ENCODE data around the gene OLFML3.
"Not testable (repeated sequence)": the region's sequence is repeated elsewhere in the genome, so short reads cannot be mapped to it uniquely, and the experiment has no call there.

Gene OLFML3

DNA sequence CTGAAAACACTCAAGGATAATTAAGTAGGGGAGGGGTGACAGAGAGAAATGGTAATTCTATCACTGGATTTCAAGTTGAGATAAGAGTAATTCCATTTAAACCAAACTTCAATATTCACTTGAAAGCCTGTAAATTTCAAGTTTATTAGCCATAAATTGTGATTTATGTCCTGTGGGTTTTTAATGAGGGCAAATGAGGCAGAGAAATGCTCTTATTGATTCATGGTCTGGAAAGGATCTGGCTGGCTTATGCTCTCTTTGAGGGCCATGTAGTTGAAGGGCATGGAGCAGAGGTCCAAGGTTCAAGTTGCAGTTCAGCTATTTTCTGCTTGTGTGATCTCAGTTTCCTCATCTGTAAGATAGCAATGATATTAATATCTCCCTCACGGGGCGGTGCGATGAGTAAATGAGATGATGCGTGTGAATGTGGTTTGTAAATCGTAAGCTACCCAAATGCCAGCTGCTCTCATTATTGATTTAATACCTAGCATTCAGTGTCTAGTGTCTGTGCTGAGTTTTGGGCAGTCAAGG lies 12.3 kb downstream of the OLFML3 start:
- no peak for DNase-seq (ENCODE audit: low read depth in 2 of 2)

DNA sequence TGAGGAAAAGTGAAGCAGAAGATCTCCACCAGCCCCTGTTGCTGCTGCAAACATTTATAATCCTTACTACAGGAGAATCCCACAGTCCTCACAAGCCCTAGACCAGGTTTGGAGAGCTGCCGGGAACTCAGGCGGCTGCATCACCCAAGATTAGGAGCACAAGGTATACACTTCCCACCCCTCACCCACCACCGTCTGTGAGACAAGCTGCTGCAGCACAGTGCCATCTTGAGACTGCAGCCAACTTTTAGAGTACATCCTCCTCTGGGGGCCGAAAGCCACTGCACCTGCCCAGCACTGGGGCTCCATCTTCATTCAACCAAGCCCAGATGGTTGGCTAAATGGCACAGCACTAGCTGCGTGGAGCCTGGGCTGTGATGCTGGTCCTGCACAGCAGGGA lies 13.8 kb downstream of the OLFML3 start:
- no peak for DNase-seq (ENCODE audit: low read depth in 2 of 2)

DNA sequence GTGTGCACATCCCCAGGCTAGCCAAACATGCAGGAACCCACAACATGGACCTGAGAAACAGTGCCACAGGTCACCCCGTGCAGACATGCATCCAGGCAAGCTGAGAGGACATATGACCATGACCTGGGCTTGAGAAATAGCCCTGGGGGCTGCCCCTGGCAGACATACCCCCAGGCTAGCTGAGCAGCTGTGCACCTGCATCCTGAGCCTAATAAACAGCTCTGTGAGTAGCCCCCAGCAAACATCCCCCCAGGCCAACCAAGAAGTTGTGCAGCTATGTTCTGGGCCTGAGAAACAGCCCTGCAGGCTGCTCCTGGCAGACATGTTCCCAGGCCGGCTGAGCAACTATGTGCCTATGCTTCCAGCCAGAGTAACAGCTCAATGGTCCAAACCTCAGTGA lies 14.5 kb downstream of the OLFML3 start:
- DNase-seq (ENCODE audit: low read depth in 2 of 2): no peak

DNA sequence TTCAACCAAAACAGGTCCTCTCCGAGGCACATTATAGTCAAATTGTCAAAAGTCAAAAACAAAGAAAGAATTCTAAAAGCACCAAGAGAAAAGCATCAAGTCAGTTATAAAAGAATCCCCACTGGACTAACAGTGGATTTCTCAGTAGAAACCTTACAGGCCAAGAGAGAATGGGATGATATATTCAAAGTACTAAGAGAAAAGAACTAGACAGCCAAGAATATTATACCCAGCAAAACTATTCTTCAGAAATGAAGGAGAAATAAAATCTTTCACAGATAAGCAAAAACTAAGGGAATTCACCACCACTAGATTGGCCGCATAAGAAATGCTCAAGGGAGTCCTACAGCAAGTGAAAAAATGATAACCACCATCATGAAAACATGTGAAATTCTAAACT lies 16.1 kb downstream of the OLFML3 start:
- DNase-seq (ENCODE audit: low read depth in 2 of 2): no peak

DNA sequence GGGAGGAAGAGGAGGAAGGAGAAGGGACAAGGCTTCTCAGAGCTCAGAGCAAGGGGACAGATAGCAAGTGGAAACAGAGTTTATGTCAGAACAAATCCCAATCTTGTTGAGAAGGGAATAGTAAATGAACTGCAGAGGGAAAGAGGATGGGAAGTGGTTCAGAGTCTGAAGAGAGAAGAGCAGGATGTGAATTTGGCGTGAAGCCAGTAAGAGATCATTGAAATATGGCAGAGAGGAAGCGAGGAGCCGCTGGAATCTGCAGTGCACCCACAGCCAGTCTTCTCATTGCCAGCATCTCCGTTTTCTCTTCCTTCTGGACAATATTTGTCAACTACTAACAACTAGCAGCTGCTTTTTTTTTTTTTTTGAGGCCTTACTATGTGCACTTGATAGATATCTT lies 19.1 kb downstream of the OLFML3 start:
- DNase-seq (ENCODE audit: low read depth in 2 of 2): no peak

DNA sequence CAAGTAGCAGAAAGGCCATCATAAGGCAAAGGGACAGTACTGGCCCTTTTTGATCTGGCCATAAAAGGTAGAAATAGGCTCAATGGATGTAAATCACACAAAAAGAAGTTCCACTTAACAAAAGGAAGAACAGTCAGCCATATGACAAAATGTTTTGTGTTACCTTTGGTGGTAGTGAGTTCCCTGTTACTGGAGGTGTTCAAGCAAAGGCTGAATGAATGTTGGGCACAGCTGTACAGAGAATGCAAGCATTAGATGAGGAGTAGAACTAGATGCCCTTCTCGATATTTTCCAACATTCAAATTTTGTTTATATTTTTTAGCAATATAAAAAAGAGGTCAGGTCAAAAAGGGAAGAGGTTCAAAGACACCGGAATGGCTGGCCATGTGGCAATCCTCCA lies 20.0 kb downstream of the OLFML3 start:
- DNase-seq (ENCODE audit: low read depth in 2 of 2): no peak

DNA sequence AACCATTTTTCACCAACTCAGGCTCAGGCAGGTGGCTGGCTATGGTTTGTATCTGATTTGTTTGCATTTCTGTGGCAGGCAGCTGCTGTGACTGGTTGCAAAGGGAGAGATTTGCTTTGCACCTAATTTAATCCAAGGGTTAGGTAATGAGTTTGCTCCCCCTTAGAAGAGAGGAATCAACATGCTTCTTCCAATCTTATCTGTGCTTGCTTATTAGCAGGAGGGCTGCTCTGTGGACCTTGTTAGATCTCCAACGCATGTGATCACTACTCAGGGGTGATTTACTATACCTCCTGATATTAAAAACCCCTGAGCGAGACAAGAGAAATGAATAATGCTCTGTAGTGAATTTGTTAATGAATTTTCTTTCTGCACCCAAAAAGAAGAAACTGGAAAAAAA lies 20.5 kb downstream of the OLFML3 start:
- no peak for DNase-seq (ENCODE audit: low read depth in 2 of 2)

DNA sequence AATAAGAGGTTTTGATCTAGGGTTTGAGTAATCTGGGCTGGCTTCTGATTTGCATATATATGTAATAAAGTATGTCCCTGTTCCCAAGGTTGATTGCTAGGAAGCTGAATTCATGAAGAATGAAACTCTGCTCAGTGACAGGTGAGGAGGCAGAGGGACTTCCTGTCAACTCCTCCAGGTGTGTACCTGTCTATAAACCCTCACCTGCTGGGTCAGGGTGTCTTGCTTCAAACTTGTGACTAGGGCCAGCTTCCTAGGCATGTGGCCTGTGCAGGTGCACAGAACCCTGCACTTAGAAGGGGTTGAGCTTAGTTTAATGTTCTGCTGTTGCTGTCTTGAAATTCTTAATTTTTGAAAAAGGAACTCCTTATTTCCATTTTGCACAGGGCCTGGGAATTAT lies 21.1 kb downstream of the OLFML3 start:
- no peak for DNase-seq (ENCODE audit: low read depth in 2 of 2)

DNA sequence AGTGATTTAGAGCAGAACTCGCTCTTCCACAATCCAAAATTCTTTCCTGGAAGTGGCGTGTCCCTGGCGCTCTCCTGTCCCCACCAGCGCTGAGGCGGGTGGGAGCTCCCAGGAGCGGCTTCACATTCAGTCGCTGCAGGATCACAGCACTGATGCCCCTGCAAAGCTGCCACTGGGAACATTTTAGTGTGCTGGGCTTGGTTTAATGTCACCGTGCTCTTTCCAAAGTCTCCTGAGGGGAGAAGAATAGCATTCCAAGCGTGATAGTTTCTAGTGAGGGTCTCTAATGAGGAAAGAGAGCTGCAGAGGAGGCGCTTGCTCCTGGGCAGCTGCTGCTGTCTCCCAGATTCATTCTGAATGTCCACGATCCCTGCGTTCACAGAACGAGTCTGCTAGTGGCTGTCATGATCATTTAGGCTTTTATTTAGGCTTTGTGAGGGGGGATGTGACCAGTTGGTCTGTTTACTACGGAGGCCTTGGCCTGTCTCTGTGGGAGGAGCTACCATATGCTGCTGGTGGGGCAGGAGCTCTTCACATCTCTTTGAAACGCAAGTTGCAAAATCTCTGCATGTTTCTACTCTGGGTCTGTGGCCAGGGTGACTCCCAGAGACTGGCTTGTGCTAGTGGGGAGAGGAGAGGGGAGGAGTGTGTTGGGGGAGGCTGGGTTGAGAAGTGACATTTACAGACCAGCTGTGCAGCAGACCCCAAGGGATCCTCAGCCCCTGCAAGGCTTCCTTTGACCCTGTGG lies 23.4 kb downstream of the OLFML3 start:
- DNase-seq (ENCODE audit: low read depth in 2 of 2): no peak

DNA sequence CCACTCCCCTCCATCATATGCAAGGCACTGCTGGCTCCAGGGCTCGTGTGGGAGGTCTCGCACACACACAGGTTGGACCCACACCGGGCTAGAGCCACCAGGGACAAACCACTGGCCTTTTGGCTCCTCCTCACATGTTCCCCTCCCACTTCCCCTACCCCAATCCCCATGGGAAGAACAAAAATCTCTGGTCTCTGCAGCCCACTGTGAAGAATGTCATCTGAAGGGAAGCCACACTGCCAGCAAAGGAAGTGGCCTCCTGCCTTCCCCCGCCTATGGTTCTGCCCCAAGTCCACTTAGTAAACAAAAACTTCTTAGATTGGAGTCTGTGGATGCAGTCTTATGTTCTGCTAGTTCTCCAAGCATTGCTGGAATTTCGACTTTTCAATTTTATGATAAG lies 24.2 kb downstream of the OLFML3 start:
- DNase-seq (ENCODE audit: low read depth in 2 of 2): no peak

DNA sequence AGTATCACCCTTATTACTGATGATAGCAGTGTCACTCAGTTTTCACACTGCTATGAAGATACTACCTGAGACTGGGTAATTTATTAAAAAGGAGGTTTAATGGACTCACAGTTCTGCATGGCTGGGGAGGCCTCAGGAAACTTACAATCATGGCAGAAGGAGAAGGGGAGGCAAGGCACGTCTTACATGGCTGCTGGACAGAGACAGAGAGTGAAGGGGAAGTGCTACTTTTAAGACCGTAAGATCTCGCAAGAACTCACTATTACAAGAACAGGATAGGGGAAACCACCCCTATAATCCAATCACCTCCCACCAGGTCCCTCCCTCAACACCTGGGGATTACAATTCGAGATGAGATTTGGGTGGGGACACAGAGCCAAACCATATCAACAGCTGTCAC lies 27.6 kb downstream of the OLFML3 start:
- DNase-seq (ENCODE audit: low read depth in 2 of 2): not testable (repeated sequence)

DNA sequence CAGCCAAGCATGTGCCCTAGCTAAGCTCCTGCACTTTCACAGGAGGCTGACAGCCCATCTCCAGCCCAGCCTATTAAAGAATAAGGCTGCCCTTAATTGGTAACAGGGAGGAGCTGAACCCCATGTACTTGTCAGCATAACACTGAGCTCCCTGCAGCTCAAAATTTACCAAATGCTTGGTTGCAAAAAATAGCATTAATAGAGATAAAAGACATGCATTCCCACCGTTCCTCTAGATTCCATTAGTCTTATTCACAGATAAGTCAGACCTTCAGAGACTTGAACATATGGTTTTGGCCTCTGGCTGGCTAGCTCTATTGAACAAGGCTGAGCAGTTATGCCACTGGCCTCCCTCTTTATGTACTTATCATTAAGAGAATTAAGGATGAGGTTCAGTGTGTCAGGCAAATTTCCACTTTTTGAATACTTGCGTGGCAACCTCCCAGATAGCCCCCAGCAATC lies 29.2 kb downstream of the OLFML3 start:
- no peak for DNase-seq (ENCODE audit: low read depth in 2 of 2)

DNA sequence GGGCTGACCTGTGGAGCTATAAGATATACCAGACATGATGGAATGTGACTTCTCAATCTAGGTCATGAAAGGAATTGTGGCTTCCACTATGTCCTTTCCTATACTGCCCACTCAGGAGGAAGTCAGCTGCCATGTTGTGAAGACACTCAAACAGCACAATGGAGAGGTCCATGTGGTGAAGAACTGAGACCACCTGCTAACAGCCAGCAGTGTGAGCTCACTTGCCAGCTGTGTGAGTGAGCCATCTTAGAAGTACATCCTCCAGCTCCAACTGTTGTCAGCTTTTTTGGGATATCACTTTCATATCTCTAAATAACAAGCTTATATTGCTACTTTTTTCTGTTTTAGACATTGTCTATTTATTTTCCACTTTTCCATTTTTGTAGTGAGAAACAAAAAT lies 29.7 kb downstream of the OLFML3 start:
- no peak for DNase-seq (ENCODE audit: low read depth in 2 of 2)

DNA sequence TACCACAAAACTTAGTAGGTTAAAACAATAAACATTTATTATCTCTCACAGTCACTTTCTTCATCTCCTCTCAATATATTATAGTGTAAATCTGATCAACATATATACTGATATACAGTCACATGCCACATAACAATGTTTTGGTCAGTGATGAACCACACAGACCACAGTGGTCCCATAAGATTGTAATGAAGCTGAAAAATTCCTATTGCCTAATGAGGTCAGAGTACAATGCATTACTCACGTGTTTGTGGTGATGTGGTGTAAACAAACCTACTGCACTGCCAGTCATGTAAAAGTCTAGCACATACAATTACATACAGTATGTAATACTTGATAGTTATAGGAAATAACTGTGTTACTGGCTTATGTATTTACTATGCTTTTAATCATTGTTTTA lies 30.1 kb downstream of the OLFML3 start:
- DNase-seq (ENCODE audit: low read depth in 2 of 2): no peak

DNA sequence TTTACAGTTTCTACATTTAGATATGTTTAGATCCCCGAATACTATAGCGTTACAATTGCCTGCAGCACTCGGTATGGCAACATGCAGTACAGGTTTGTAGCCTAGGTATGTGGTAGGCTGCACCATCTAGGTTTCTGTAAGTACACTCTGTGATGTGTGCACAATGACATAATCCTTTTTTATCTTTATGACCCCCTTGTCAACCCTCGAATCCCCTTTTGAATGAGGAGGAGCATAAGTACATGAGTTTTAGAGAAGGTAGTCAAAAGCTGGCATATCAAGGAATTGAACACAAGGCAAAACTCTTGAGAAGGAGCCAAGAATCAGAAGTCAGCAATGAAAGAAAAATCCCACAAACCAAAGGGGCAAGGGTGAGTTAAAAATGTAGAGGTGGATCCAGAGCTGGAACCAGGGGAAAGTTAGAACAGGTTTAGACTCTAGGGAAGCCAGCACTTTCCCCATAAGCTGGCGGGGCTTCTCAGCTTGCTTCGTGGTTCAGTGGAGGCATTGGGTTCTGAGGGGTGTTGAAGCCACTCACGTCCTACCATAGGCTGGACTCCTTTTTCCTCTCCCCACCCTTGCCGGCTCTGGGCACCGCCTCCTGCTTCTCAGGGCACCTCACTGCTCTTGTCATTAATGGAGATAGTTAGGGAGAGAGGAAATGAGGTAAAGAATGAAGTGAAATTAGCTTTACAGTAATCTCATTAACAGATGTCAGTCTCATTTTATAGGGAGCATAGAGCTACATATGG lies 31.3 kb downstream of the OLFML3 start:
- DNase-seq (ENCODE audit: low read depth in 2 of 2): no peak

DNA sequence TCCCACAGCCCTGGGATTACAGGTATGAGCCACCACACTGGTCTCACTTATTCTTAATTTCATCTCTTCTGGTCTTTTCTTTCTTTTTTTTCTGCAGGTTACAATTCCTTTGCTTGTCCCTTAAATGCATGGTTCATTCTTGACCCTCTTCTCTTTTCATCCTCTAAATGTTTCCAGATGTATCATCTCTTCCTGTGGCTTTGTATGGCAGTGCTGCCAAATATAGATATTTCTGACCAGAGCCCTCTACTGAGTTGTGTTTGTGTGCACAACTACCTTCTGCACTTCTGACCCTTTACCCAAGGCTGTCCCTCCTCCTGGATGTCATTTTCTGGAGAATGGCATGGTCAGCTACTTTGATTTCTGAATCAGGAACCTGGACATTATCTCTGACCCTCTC lies 32.5 kb downstream of the OLFML3 start:
- DNase-seq (ENCODE audit: low read depth in 2 of 2): no peak

DNA sequence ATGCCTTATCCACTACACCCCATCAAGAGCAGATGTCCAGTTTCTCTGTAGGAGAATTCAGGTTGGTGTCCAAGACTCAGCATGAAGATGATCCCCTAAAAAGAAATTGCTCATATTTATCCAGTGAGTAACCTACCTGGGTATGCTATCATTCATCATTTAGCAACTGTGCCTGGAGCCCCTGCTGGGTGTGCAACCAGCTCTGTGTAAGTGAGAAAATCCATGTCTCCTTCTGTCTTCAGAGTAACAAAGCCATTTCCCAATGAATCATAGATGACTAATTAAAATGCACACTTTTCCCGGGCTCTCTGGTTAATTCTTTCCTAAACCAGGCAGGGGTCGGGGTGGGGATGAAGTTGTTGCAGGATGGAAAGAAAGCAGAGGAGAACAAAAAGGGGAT lies 35.8 kb downstream of the OLFML3 start:
- DNase-seq (ENCODE audit: low read depth in 2 of 2): no peak

DNA sequence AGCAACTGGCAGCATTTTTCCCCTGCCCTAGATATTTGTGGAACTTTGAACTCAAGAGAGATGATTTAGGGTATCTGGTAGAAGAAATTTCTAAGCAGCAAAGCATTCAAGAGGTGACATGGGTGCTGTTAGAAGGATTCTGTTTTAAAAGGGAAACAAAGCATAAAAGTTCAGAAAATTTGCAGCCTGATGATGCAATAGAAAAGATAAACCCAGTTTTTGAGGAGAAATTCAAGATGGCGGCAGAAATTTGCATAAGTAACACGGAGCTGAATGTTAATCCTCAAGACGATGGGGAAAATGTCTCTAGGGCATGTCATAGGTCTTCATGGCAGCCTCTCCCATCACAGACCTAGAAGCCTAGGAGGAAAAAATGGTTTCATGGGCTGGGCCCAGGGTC lies 40.5 kb downstream of the OLFML3 start:
- not testable (repeated sequence) for DNase-seq (ENCODE audit: low read depth in 2 of 2)

DNA sequence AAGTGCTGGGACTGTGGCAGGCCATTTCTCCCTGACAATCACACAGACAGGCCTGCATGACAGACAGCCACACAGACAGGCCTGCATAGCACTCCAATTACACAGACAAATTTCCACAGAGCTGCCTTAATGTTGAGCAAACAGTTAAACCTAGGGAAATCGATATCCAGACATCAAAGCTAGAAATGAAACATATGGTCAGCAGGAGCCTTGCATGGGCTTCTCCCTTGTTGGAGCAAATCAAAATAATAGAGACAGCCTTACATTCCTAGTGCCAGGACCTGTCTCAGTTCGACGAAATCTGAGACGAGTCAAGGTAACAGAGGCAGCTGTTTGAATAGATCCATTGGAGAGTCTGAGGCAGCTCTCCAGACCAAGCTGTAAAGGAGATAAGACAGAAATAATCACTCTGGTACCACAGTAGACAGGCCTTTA lies 42.4 kb downstream of the OLFML3 start:
- no peak for DNase-seq (ENCODE audit: low read depth in 2 of 2)

DNA sequence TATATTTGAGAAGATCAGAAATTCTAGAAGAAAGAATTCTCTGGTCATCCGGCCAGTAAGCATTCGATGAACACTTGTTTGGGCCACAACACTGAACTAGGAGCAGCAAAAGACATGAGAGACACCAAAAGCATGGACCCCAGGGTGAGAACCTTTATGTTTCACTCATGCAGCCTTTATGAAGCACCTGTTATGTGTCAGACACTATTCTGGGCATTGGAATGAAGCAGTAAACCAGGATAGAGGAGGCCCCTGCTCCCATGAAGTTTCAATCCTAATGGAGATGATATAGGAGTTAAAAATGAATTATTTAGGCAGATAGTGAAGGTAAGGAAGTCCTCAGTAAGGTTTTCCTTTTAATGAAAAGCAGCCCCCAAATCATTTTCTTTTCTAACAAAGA lies 43.6 kb downstream of the OLFML3 start:
- DNase-seq (ENCODE audit: low read depth in 2 of 2): no peak

DNA sequence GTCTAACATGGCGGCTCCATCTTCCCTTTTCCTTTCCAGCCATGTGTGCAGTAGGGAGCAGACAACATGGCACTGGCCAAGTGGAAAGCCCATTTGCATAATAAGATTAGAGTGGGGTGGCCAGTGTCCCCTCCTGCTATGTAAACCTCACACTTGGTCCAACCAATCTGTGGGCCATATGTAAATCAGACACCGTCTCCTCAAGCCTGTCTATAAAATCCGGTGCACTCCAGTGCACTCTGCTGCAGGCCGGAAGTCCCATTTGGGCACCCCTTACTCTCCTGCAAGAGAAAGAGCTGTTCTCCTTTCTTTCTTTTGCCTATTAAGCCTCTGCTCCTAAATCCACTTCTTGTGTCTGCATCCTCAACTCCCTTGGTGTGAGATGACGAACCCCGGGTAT lies 44.1 kb downstream of the OLFML3 start:
- no peak for DNase-seq (ENCODE audit: low read depth in 2 of 2)

DNA sequence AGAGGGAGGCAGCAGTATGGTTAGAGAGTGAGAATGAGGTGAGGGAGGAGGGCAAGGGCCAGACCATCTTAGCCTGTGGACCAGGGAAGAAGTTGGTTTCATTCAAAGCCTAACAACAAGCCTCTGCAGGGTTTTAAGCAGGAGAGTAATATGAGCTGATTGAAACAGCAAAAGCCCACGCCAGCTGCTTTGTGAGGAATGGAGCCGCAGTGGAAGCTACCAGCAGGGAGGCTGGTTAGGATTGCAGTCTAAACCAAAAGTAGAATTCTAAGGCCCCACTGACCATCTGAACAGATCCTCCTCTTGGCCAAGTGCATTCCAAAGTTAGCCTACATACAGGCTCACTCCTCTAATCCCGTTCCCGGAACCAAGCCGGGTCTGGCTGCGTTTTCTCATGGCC lies 44.8 kb downstream of the OLFML3 start:
- no peak for DNase-seq (ENCODE audit: low read depth in 2 of 2)

Measured in stimulated activated CD8-positive, alpha-beta memory T cell treated with anti-CD3 and anti-CD28 coated beads, Interleukin-2, amount 100 ng/mL, for 1 hour (primary cell).